MM.1S (cell line): Measurements from ENCODE around the gene LZIC.

ENCODE experiments used
- CTCF ChIP-seq: fragments of 300-600 bp; sonication (generic); IDR thresholded peaks from 2 replicates; pipeline ENCODE4 v1.5.1; 2016; ENCODE audit warnings: antibody characterized with exemption, low read length, mixed read lengths
- EZH2 ChIP-seq: fragments of 300-600 bp; sonication (generic); optimal IDR thresholded peaks from 2 replicates; pipeline ENCODE3; 2017; ENCODE audit warnings: low read depth, mild to moderate bottlenecking, antibody characterized with exemption, low read length, mixed read lengths
- EZH2phosphoT487 ChIP-seq: fragments of 300-600 bp; sonication (generic); IDR thresholded peaks from 2 replicates; pipeline ENCODE4 v1.6.1; 2018; ENCODE audit warnings: antibody characterized with exemption, low read length

- no peak for TF ChIP-seq EZH2phosphoT487
- TF ChIP-seq CTCF: no peak
- no peak for TF ChIP-seq EZH2
Measured at GRCh38 chr1:9985001-9985400, 41.8 kb upstream of the LZIC start.
